Caco-2 (cell line): ENCODE measurements around the gene THAP4. TPM values are rescaled to one million over a fixed set of nuclear protein-coding genes. Genes with fewer than 3 reads are reported as not detected.

Source experiments
- BruUV-seq: library from RNA; stranded (reverse); fragments of 400-500 nt; replicated peaks from 2 replicates; lab custom pipeline; 2021; lab: Mats Ljungman, UMichigan
- CTCF ChIA-PET: fragments of 300-600 bp; sonication (Branson Sonifier 250); formaldehyde crosslinking; loops from one replicate; lab custom pipeline; 2022; ENCODE audit warnings: antibody characterized with exemption; lab: Charles Lee
- POLR2A ChIA-PET: fragments of 300-600 bp; sonication (Branson Sonifier 250); formaldehyde crosslinking; loops from one replicate; lab custom pipeline; 2022; ENCODE audit warnings: antibody characterized with exemption; lab: Charles Lee
- DNase-seq, 2 experiments: peaks; one replicate each; pipeline versions ENCODE4 v3.0.0 to v3.0.0-alpha.2; 2020 to 2022
- H3K27me3 ChIP-seq: replicated peaks from 2 replicates; pipeline ENCODE4 v1.6.0; 2011; ENCODE audit warnings: low read length; ENCODE audit not compliant: control insufficient read depth, insufficient read depth
- H3K36me3 ChIP-seq: 2 replicates; pipeline ENCODE4 v1.5.1; 2011; ENCODE audit warnings: low read length; ENCODE audit not compliant: control insufficient read depth, insufficient read depth
- H3K4me1 ChIP-seq: fragments of 250-450 bp; sonication (Bioruptor Pico); 2 replicates; pipeline ENCODE4 v1.5.1; 2020; ENCODE audit warnings: mild to moderate bottlenecking
- H3K4me3 ChIP-seq: 2 replicates; pipeline ENCODE4 v1.5.1; 2011; ENCODE audit warnings: low read depth, mild to moderate bottlenecking, control low read depth, low read length
- H3K9me3 ChIP-seq: fragments of 250-450 bp; sonication (Bioruptor Pico); 2 replicates; pipeline ENCODE4 v1.5.1; 2020; ENCODE audit warnings: mild to moderate bottlenecking, moderate library complexity
- H3K27ac Mint-ChIP-seq: one replicate; pipeline ENCODE4 v1.8.0; 2022; ENCODE audit warnings: mixed read lengths; ENCODE audit not compliant: unreplicated experiment
- H3K27me3 Mint-ChIP-seq: one replicate; pipeline ENCODE4 v1.8.0; 2022; ENCODE audit warnings: mixed read lengths; ENCODE audit not compliant: insufficient read depth, unreplicated experiment
- H3K36me3 Mint-ChIP-seq: one replicate; pipeline ENCODE4 v1.8.0; 2022; ENCODE audit warnings: mild to moderate bottlenecking, mixed read lengths; ENCODE audit not compliant: insufficient read depth, unreplicated experiment
- H3K4me1 Mint-ChIP-seq: one replicate; pipeline ENCODE4 v1.8.0; 2022; ENCODE audit warnings: low read depth, mixed read lengths; ENCODE audit not compliant: unreplicated experiment
- H3K4me3 Mint-ChIP-seq: one replicate; pipeline ENCODE4 v1.8.0; 2022; ENCODE audit warnings: mild to moderate bottlenecking, moderate library complexity, mixed read lengths; ENCODE audit not compliant: unreplicated experiment
- H3K9me3 Mint-ChIP-seq: one replicate; pipeline ENCODE4 v1.8.0; 2022; ENCODE audit warnings: mixed read lengths; ENCODE audit not compliant: unreplicated experiment
- CTCF ChIP-seq, 2 experiments: fragments of 200-600 bp in 1 of 2; IDR thresholded peaks; 1 replicate in 1 of 2; 2 replicates in 1 of 2; pipeline versions ENCODE4 v1.5.1 to v1.8.0; 2011 to 2022; ENCODE audit warnings: antibody characterized with exemption in 1 of 2, control low read depth in 1 of 2, inconsistent platforms in 1 of 2, low read depth in 1 of 2, low read length in 1 of 2, mild to moderate bottlenecking in 1 of 2, moderate library complexity in 1 of 2; ENCODE audit not compliant: insufficient read depth in 1 of 2, severe bottlenecking in 1 of 2, unreplicated experiment in 1 of 2
- intact Hi-C: fragments of 100-400 bp; cut with micrococcal nuclease; formaldehyde crosslinking; loops from one replicate; pipeline ENCODE4 v1.10.0; 2022; ENCODE audit not compliant: unreplicated experiment
- total RNA-seq: library from RNA; stranded (reverse); gene quantifications from 2 replicates; pipeline ENCODE4 v1.2.3, GENCODE V29; 2022

The THAP4 gene
- total RNA-seq, 1 experiment from 2014 or later = 37.2 TPM

- BruUV-seq = no TSS peak
- H3K9me3 Mint-ChIP-seq = no peaks in the 10 kb centered on the region
- peaks cover 54% of the 10 kb centered on the region for H3K36me3 Mint-ChIP-seq
- Histone ChIP-seq H3K27me3 (no peaks in the 10 kb centered on the region), H3K4me3 (no peak overlapping the region), H3K4me1 (no peaks in the 10 kb centered on the region), H3K9me3 (no peaks in the 10 kb centered on the region), H3K36me3 (no peaks in the 10 kb centered on the region; the same call in 1 of the 2 replicates)
- no peaks in the 10 kb centered on the region for H3K4me1 Mint-ChIP-seq
- H3K27me3 Mint-ChIP-seq = no peaks in the 10 kb centered on the region
- TF ChIP-seq CTCF (IDR thresholded peaks at IDR 0.05; ENCODE audit: insufficient read depth in 1 of 2, low read depth in 1 of 2, low read length in 1 of 2, severe bottlenecking in 1 of 2, unreplicated experiment in 1 of 2) = peak; percentile 16 to 43
- no peak overlapping the region for H3K4me3 Mint-ChIP-seq
- no peak overlapping the region for H3K27ac Mint-ChIP-seq
- intact Hi-C loops = no loop called here
- DNase-seq = peak in 1 of 2 experiments; percentile 48
- ChIA-PET CTCF (no interaction called here), POLR2A (no interaction called here)
These were observed 22.3 kb upstream of the THAP4 start for GRCh38 chr2:241659150-241659739.

GRCh38 chr2:241658296-241658695, 21.3 kb upstream of the THAP4 start:
- Histone ChIP-seq H3K4me3 (no peak overlapping the region), H3K4me1 (no peaks in the 10 kb centered on the region), H3K9me3 (no peaks in the 10 kb centered on the region), H3K27me3 (no peaks in the 10 kb centered on the region), H3K36me3 (no peaks in the 10 kb centered on the region; the same call in 1 of the 2 replicates)
- H3K9me3 Mint-ChIP-seq = no peaks in the 10 kb centered on the region
- H3K36me3 Mint-ChIP-seq = peaks cover 54% of the 10 kb centered on the region
- H3K27ac Mint-ChIP-seq = no peak overlapping the region
- ChIA-PET POLR2A (no interaction called here), CTCF (no interaction called here)
- no peak overlapping the region for H3K4me3 Mint-ChIP-seq
- TF ChIP-seq CTCF (IDR thresholded peaks at IDR 0.05; ENCODE audit: insufficient read depth in 1 of 2, low read depth in 1 of 2, low read length in 1 of 2, severe bottlenecking in 1 of 2, unreplicated experiment in 1 of 2) = no peak
- H3K27me3 Mint-ChIP-seq = no peaks in the 10 kb centered on the region
- no peaks in the 10 kb centered on the region for H3K4me1 Mint-ChIP-seq
- BruUV-seq = no TSS peak
- intact Hi-C loops = no loop called here
- no peak for DNase-seq

GRCh38 chr2:241657786-241658254, 20.9 kb upstream of the THAP4 start:
- Histone ChIP-seq H3K4me3 (no peak overlapping the region), H3K4me1 (no peaks in the 10 kb centered on the region), H3K27me3 (no peaks in the 10 kb centered on the region), H3K9me3 (no peaks in the 10 kb centered on the region), H3K36me3 (no peaks in the 10 kb centered on the region; the same call in 1 of the 2 replicates)
- Mint-ChIP-seq H3K36me3 (peaks cover 56% of the 10 kb centered on the region), H3K9me3 (no peaks in the 10 kb centered on the region), H3K4me1 (no peaks in the 10 kb centered on the region), H3K27ac (no peak overlapping the region), H3K27me3 (no peaks in the 10 kb centered on the region), H3K4me3 (no peak overlapping the region)
- intact Hi-C loops = no loop called here
- DNase-seq = no peak
- ChIA-PET CTCF (no interaction called here), POLR2A (no interaction called here)
- no peak for TF ChIP-seq CTCF (IDR thresholded peaks at IDR 0.05; ENCODE audit: insufficient read depth in 1 of 2, low read depth in 1 of 2, low read length in 1 of 2, severe bottlenecking in 1 of 2, unreplicated experiment in 1 of 2)
- BruUV-seq = no TSS peak
